CD14-positive monocyte (primary cell): ENCODE results near the gene TMEM214. TPM values are rescaled to one million over a fixed set of nuclear protein-coding genes. Genes with fewer than 3 reads are reported as not detected.

Experiments used
- DNase-seq, 3 donors: peaks; one replicate each; pipeline ENCODE4 v3.0.0-alpha.2; 2011 to 2022
- H2AFZ ChIP-seq: 2 replicates; pipeline ENCODE4 v1.6.0; 2012; ENCODE audit warnings: mild to moderate bottlenecking, low read depth, low read length, inconsistent platforms; ENCODE audit not compliant: insufficient read depth, poor library complexity, severe bottlenecking
- H3K27ac ChIP-seq, 2 donors: 1 replicate in 1 of 2; 2 replicates in 1 of 2; pipeline ENCODE4 v1.5.1; 2012 to 2013; ENCODE audit warnings: low read length in 2 of 2, control low read depth in 1 of 2, inconsistent platforms in 1 of 2, low read depth in 1 of 2, mild to moderate bottlenecking in 1 of 2
- H3K27me3 ChIP-seq, 2 donors: one replicate each; pipeline versions ENCODE4 v1.6.0 to v1.6.1; 2011 to 2013; ENCODE audit warnings: low read length in 2 of 2; ENCODE audit not compliant: control insufficient read depth in 2 of 2, insufficient read depth in 2 of 2
- H3K36me3 ChIP-seq, 2 donors: replicated peaks in 1 of 2; 1 replicate in 1 of 2; 2 replicates in 1 of 2; pipeline versions ENCODE4 v1.5.1 to v1.6.1; 2012 to 2013; ENCODE audit warnings: low read length in 2 of 2, control low read depth in 1 of 2, inconsistent platforms in 1 of 2, mild to moderate bottlenecking in 1 of 2; ENCODE audit not compliant: insufficient read depth in 2 of 2, control insufficient read depth in 1 of 2
- H3K4me1 ChIP-seq, 2 donors: 1 replicate in 1 of 2; 2 replicates in 1 of 2; pipeline versions ENCODE4 v1.5.1 to v1.6.1; 2012 to 2013; ENCODE audit warnings: low read length in 2 of 2, control low read depth in 1 of 2, inconsistent platforms in 1 of 2, mild to moderate bottlenecking in 1 of 2, moderate library complexity in 1 of 2; ENCODE audit not compliant: insufficient read depth in 2 of 2, control insufficient read depth in 1 of 2
- H3K4me2 ChIP-seq: replicated peaks from 2 replicates; pipeline ENCODE3; 2012; ENCODE audit warnings: low read length, moderate library complexity, mild to moderate bottlenecking; ENCODE audit not compliant: poor library complexity, severe bottlenecking; ENCODE audit errors: extremely low read depth
- H3K4me3 ChIP-seq, 3 experiments: fragments of 200-600 bp in 1 of 3; sonication (generic) in 1 of 3; replicated peaks in 1 of 3; 1 replicate in 2 of 3; 2 replicates in 1 of 3; pipeline ENCODE4 v1.5.1; 2011 to 2013; ENCODE audit warnings: low read length in 3 of 3, mild to moderate bottlenecking in 3 of 3, control low read depth in 2 of 3, low read depth in 2 of 3, inconsistent platforms in 1 of 3, moderate library complexity in 1 of 3
- H3K79me2 ChIP-seq: 2 replicates; pipeline ENCODE4 v1.6.0; 2012; ENCODE audit warnings: mild to moderate bottlenecking, control low read depth, inconsistent platforms, low read length, moderate library complexity; ENCODE audit not compliant: insufficient read depth
- H3K9ac ChIP-seq: 2 replicates; pipeline ENCODE4 v1.6.0; 2017; ENCODE audit warnings: low read length, mild to moderate bottlenecking; ENCODE audit not compliant: insufficient read depth, poor library complexity, severe bottlenecking
- H3K9me3 ChIP-seq, 2 donors: replicated peaks in 1 of 2; 1 replicate in 1 of 2; 2 replicates in 1 of 2; pipeline versions ENCODE4 v1.5.1 to v1.6.1; 2012 to 2013; ENCODE audit warnings: low read length in 2 of 2, control low read depth in 1 of 2; ENCODE audit not compliant: control insufficient read depth in 1 of 2, insufficient read depth in 1 of 2
- H4K20me1 ChIP-seq: 2 replicates; pipeline ENCODE4 v1.6.0; 2012; ENCODE audit warnings: mild to moderate bottlenecking, low read length, control low read depth, moderate library complexity; ENCODE audit not compliant: insufficient read depth
- H3K27ac Mint-ChIP-seq, 7 donors: one replicate each; pipeline ENCODE4 v1.8.0; 2020; ENCODE audit warnings: mild to moderate bottlenecking in 7 of 7, mixed read lengths in 7 of 7, moderate library complexity in 6 of 7, inconsistent platforms in 2 of 7
- H3K27me3 Mint-ChIP-seq, 3 donors: one replicate each; pipeline ENCODE4 v1.8.0; 2021 to 2022; ENCODE audit warnings: low read depth in 3 of 3, mild to moderate bottlenecking in 3 of 3, mixed read lengths in 3 of 3, moderate library complexity in 3 of 3, inconsistent platforms in 1 of 3
- H3K36me3 Mint-ChIP-seq, 2 donors: one replicate each; pipeline ENCODE4 v1.8.0; 2020; ENCODE audit warnings: mixed read lengths in 2 of 2, inconsistent platforms in 1 of 2, mild to moderate bottlenecking in 1 of 2
- H3K4me1 Mint-ChIP-seq: one replicate; pipeline ENCODE4 v1.8.0; 2020; ENCODE audit warnings: mild to moderate bottlenecking, mixed read lengths
- H3K4me3 Mint-ChIP-seq, 2 donors: one replicate each; pipeline ENCODE4 v1.8.0; 2020; ENCODE audit warnings: mild to moderate bottlenecking in 2 of 2, mixed read lengths in 2 of 2, moderate library complexity in 1 of 2
- H3K9me3 Mint-ChIP-seq, 7 donors: one replicate each; pipeline ENCODE4 v1.8.0; 2020 to 2022; ENCODE audit warnings: mixed read lengths in 7 of 7, mild to moderate bottlenecking in 6 of 7, moderate library complexity in 6 of 7, inconsistent platforms in 2 of 7
- CTCF ChIP-seq: fragments of 200-600 bp; IDR thresholded peaks from one replicate; pipeline ENCODE4 v1.8.0; 2022; ENCODE audit warnings: antibody characterized with exemption, mild to moderate bottlenecking
- WGBS: methylation state at CpG from one replicate; pipeline ENCODE4 v1.1.5; 2013; ENCODE audit warnings: missing lambda C conversion rate; ENCODE audit not compliant: insufficient coverage; 5-methylcytosine and 5-hydroxymethylcytosine counted together
- intact Hi-C, 2 donors: fragments of 100-400 bp; cut with micrococcal nuclease; formaldehyde crosslinking; loops; one replicate each; pipeline versions ENCODE4 v1.15.0 to v1.15.1; 2023
- polyA plus RNA-seq, 3 donors: library from polyadenylated mRNA; depleted of rRNA in 1 of 3; unstranded in 2 of 3; stranded (reverse) in 1 of 3; fragments of 300-500 nt in 2 of 3; fragments of >200 nt in 1 of 3; fragmentation: Illumina TruSeq in 2 of 3; gene quantifications; 1 replicate in 2 of 3; 2 replicates in 1 of 3; pipeline ENCODE4 v1.2.3, GENCODE V29; 2012 to 2021

TMEM214 gene
- polyA plus RNA-seq, 3 donors: 18.3 to 61.7 (median 26.9) TPM

- 100% methylated on average over 1 of the region's 4 CpGs for WGBS
- H4K20me1 ChIP-seq: no peaks in the 10 kb centered on the region
- no peaks in the 10 kb centered on the region for H3K36me3 ChIP-seq
- H3K4me1 ChIP-seq: no peaks in the 10 kb centered on the region
- H3K36me3 Mint-ChIP-seq: no peaks in the 10 kb centered on the region
- TF ChIP-seq CTCF: no peak
- H3K4me3 Mint-ChIP-seq: no peak overlapping the region
- no peaks in the 10 kb centered on the region for H3K9me3 ChIP-seq
- no peaks in the 10 kb centered on the region for H3K9me3 Mint-ChIP-seq
- peaks cover 0 to 4% (median 1%) of the 10 kb centered on the region in 3 donors for H3K27me3 Mint-ChIP-seq
- no peaks in the 10 kb centered on the region for H3K27me3 ChIP-seq
- H2AFZ ChIP-seq: no peak overlapping the region
- H3K4me1 Mint-ChIP-seq: no peaks in the 10 kb centered on the region
- no peak overlapping the region for H3K27ac Mint-ChIP-seq
- no peak overlapping the region for H3K4me2 ChIP-seq
- intact Hi-C loops: no loop called here
- no peaks in the 10 kb centered on the region for H3K79me2 ChIP-seq
- H3K4me3 ChIP-seq: no peak overlapping the region
- DNase-seq: no peak
- H3K9ac ChIP-seq: no peak overlapping the region
- H3K27ac ChIP-seq: no peak overlapping the region
Observed at GRCh38 chr2:26985807-26986206, 47.0 kb upstream of the TMEM214 start.

GRCh38 chr2:26986576-26986975, 46.2 kb upstream of the TMEM214 start:
- Histone ChIP-seq H3K27ac (no peak overlapping the region), H3K9me3 (no peaks in the 10 kb centered on the region), H3K79me2 (no peaks in the 10 kb centered on the region), H3K4me1 (no peaks in the 10 kb centered on the region), H3K4me2 (no peak overlapping the region), H4K20me1 (no peaks in the 10 kb centered on the region), H3K9ac (no peak overlapping the region), H2AFZ (no peak overlapping the region), H3K27me3 (no peaks in the 10 kb centered on the region), H3K4me3 (no peak overlapping the region), H3K36me3 (no peaks in the 10 kb centered on the region)
- Mint-ChIP-seq H3K27ac (no peak overlapping the region), H3K27me3 (peaks cover 0 to 6% (median 3%) of the 10 kb centered on the region in 3 donors), H3K4me3 (no peak overlapping the region), H3K36me3 (no peaks in the 10 kb centered on the region), H3K9me3 (no peaks in the 10 kb centered on the region), H3K4me1 (no peaks in the 10 kb centered on the region)
- no peak for DNase-seq
- TF ChIP-seq CTCF: no peak
- intact Hi-C loops: no loop called here
- 92% methylated on average over 5 of the region's 5 CpGs for WGBS
